Glutamatergic neuron (in vitro differentiated cells): Measurements from ENCODE around the gene TAF1L. TPM values are rescaled to one million over a fixed set of nuclear protein-coding genes. Genes with fewer than 3 reads are reported as not detected.
A peak's percentile ranks its signal among the peaks of the same experiment; 100 is the strongest.

Experiments
- DNase-seq: peaks from one replicate; pipeline ENCODE4 v3.0.0; 2022
- H3K27ac Mint-ChIP-seq: one replicate; pipeline ENCODE4 v1.8.0; 2020; ENCODE audit warnings: mild to moderate bottlenecking, mixed read lengths, inconsistent platforms; ENCODE audit not compliant: unreplicated experiment
- H3K27me3 Mint-ChIP-seq: one replicate; pipeline ENCODE4 v1.8.0; 2020; ENCODE audit warnings: mild to moderate bottlenecking, moderate library complexity, mixed read lengths, inconsistent platforms; ENCODE audit not compliant: unreplicated experiment
- H3K36me3 Mint-ChIP-seq: one replicate; pipeline ENCODE4 v1.8.0; 2020; ENCODE audit warnings: mild to moderate bottlenecking, mixed read lengths, inconsistent platforms; ENCODE audit not compliant: unreplicated experiment
- H3K4me1 Mint-ChIP-seq: one replicate; pipeline ENCODE4 v1.8.0; 2020; ENCODE audit warnings: mild to moderate bottlenecking, low read depth, mixed read lengths, inconsistent platforms; ENCODE audit not compliant: unreplicated experiment
- H3K4me3 Mint-ChIP-seq: one replicate; pipeline ENCODE4 v1.8.0; 2020; ENCODE audit warnings: mild to moderate bottlenecking, mixed read lengths, inconsistent platforms; ENCODE audit not compliant: unreplicated experiment
- H3K9me3 Mint-ChIP-seq: one replicate; pipeline ENCODE4 v1.8.0; 2020; ENCODE audit warnings: mild to moderate bottlenecking, moderate library complexity, mixed read lengths, inconsistent platforms; ENCODE audit not compliant: unreplicated experiment
- CTCF ChIP-seq: fragments of 200-600 bp; sonication (generic); IDR thresholded peaks from one replicate; pipeline ENCODE4 v1.5.0; 2021; ENCODE audit not compliant: partially characterized antibody, unreplicated experiment
- total RNA-seq: library from RNA; stranded (reverse); fragmentation: NEBNext Ultra II Directional; extraction: Animal tissue kit (Norgen Biotek cat#: 25700); gene quantifications from one replicate; pipeline ENCODE4 v1.2.1, GENCODE V29; 2021; ENCODE audit not compliant: unreplicated experiment

TAF1L gene
- total RNA-seq, 1 donor from 2014 or later: not detected

- Mint-ChIP-seq H3K36me3 (no peaks in the 10 kb centered on the region), H3K9me3 (no peaks in the 10 kb centered on the region), H3K27me3 (peaks cover 2% of the 10 kb centered on the region), H3K4me1 (no peaks in the 10 kb centered on the region), H3K4me3 (no peak overlapping the region), H3K27ac (no peak overlapping the region)
- no peak for DNase-seq
- TF ChIP-seq CTCF: no peak
Measured at GRCh38 chr9:32580631-32581300, 54.7 kb downstream of the TAF1L start.

- DNase-seq: peak; percentile 83
- H3K27me3 Mint-ChIP-seq: peaks cover 2% of the 10 kb centered on the region
- no peaks in the 10 kb centered on the region for H3K36me3 Mint-ChIP-seq
- peak; percentile 94 for TF ChIP-seq CTCF
- H3K27ac Mint-ChIP-seq: no peak overlapping the region
- H3K4me3 Mint-ChIP-seq: no peak overlapping the region
- H3K9me3 Mint-ChIP-seq: no peaks in the 10 kb centered on the region
- H3K4me1 Mint-ChIP-seq: no peaks in the 10 kb centered on the region
Measured at GRCh38 chr9:32579706-32580331, 55.6 kb downstream of the TAF1L start.

Other genes starting within 250 kb of the TAF1L start
- 3.0 TPM for gene RIGI, start 109.5 kb downstream of the TAF1L start, total RNA-seq
- 7.8 TPM for gene SMIM27, start 83.3 kb downstream of the TAF1L start, total RNA-seq
- 13.9 TPM for gene TOPORS, start 83.1 kb downstream of the TAF1L start, total RNA-seq
- 30.7 TPM for gene NDUFB6, start 62.5 kb downstream of the TAF1L start, total RNA-seq
- 0.27 TPM for gene TMEM215, start 147.9 kb upstream of the TAF1L start, total RNA-seq